Stimulated activated naive CD8-positive, alpha-beta T cell treated with anti-CD3 and anti-CD28 coated beads, Interleukin-15, Interleukin-2, amounts not matched to agents 100 ng/mL and 50 ng/mL, for 24 hours (primary cell): ENCODE measurements around the gene GRIK1.

Experiments
- H3K27ac Mint-ChIP-seq: one replicate; pipeline ENCODE4 v1.8.0; 2021; ENCODE audit warnings: mild to moderate bottlenecking, mixed read lengths
- H3K27me3 Mint-ChIP-seq: one replicate; pipeline ENCODE4 v1.8.0; 2021; ENCODE audit warnings: mixed read lengths
- H3K36me3 Mint-ChIP-seq: one replicate; pipeline ENCODE4 v1.8.0; 2021; ENCODE audit warnings: low read depth, mixed read lengths
- H3K4me1 Mint-ChIP-seq: one replicate; pipeline ENCODE4 v1.8.0; 2021; ENCODE audit warnings: low read depth, mixed read lengths
- H3K4me3 Mint-ChIP-seq: one replicate; pipeline ENCODE4 v1.8.0; 2021; ENCODE audit warnings: mild to moderate bottlenecking, mixed read lengths
- H3K9me3 Mint-ChIP-seq: one replicate; pipeline ENCODE4 v1.8.0; 2021; ENCODE audit warnings: mixed read lengths

The GRIK1 gene

DNA sequence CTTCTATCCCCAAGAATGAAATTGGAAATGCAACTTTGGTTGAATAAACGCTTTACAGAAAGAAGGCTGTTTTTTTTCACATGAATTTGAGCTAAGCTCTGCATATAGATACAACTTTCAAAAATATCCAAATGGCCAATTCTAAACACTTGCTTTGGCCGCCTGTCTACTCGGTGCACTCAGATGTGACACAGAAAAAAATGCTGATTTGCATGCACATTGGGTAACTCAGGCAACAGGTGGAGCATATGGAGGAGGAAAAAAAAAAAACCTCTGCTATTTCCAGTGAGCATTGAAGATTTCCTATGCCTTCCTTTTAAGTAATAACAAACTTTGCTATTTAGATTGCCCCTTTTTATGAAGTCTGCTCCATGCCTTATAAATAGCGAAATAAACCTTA lies 262.5 kb downstream of the GRIK1 start:
- Mint-ChIP-seq H3K36me3 (no peaks in the 10 kb centered on the region), H3K27ac (no peak overlapping the region), H3K4me3 (no peak overlapping the region), H3K4me1 (no peaks in the 10 kb centered on the region), H3K9me3 (no peaks in the 10 kb centered on the region), H3K27me3 (peaks cover 6% of the 10 kb centered on the region)

DNA sequence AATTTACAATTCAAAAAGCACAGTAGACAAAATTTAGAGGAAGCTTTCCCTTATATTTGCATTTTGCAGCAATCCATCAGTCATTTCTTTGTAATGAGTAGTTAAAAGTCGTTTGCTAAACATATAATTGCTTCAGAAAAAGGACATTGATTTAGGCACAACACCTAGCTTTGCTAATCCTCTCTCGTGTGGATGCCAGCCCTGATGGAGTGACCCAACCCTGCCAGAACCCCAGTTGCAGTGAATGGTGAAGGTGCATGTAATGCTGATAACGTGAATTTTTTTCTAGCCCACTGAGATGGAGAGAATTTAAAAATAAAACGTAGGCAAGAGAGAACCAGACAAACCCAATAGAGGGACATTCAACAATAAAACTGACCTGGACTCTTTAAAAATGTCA lies 263.4 kb downstream of the GRIK1 start:
- H3K4me1 Mint-ChIP-seq, result no peaks in the 10 kb centered on the region
- H3K27me3 Mint-ChIP-seq, result peaks cover 6% of the 10 kb centered on the region
- H3K36me3 Mint-ChIP-seq, result no peaks in the 10 kb centered on the region
- H3K27ac Mint-ChIP-seq, result no peak overlapping the region
- no peak overlapping the region for H3K4me3 Mint-ChIP-seq
- H3K9me3 Mint-ChIP-seq, result no peaks in the 10 kb centered on the region

DNA sequence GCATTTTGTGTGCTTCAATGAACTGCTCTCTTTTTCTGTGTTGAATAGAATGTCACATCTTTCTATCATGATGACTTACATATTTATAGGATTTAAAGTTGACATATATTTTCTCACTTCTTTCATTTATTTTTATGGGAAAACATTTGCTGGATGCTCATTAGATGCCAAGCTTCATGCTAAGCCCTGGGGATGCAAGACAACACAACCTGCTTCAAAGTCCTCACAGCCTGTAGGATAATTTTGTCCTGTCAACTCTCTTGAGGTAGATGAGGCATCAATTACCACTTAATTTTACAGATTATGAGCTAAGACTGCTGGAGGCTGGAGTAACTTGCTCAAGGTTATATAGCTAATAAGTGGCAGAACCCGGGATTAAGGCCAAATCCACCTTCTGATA lies 264.3 kb downstream of the GRIK1 start:
- peaks cover 6% of the 10 kb centered on the region for H3K27me3 Mint-ChIP-seq

DNA sequence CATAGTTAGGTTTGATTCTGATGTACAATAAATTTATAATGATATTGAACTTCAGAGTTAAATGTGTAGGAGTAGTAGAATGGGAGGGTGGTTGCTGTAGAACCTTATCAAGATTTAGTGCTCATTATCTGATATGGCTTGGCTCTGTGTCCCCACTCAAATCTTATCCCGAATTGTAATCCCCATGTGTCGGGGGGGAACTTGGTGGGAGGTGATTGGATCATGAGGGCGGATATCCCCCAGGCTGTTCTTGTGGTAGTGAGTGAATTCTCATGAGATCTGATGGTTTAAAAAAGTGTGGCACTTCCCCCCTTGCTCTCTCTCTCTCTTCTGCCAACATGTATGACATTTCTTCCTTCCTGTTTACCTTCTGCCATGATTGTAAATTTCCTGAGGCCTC lies 265.5 kb downstream of the GRIK1 start:
- Mint-ChIP-seq H3K27me3 (peaks cover 6% of the 10 kb centered on the region), H3K4me3 (no peak overlapping the region), H3K9me3 (no peaks in the 10 kb centered on the region), H3K36me3 (no peaks in the 10 kb centered on the region), H3K4me1 (no peaks in the 10 kb centered on the region), H3K27ac (no peak overlapping the region)

More for the DNA sequence above, 264.3 kb downstream of the GRIK1 start:
- H3K4me1 Mint-ChIP-seq, result no peaks in the 10 kb centered on the region
- no peaks in the 10 kb centered on the region for H3K36me3 Mint-ChIP-seq
- no peaks in the 10 kb centered on the region for H3K9me3 Mint-ChIP-seq
- H3K4me3 Mint-ChIP-seq, result no peak overlapping the region
- no peak overlapping the region for H3K27ac Mint-ChIP-seq

DNA sequence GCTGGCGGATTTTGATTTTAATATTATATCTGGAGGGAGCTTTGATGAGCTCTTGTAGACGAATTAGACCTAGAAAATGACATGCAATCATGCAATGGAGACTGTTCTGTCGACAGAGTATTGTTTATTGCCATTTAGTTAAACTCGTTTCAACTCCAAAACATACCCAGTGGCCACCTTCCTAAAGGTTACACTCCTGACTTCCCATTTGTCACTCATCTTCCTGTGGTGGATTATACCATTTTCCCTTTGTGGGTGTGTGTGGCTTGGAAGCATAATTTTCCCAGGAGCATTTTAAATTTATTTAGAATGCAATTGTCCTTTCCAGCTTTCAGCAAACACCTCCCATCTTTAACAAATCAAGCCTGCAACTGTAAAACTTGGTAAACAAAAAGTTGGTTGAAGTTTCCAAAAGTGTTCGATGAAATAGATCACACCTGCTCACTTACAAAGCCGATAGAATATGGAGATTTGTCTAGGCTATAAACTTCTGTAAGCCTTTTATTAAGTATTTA lies 266.6 kb downstream of the GRIK1 start:
- Mint-ChIP-seq H3K4me1 (no peaks in the 10 kb centered on the region), H3K27me3 (peaks cover 8% of the 10 kb centered on the region), H3K9me3 (no peaks in the 10 kb centered on the region), H3K4me3 (no peak overlapping the region), H3K27ac (no peak overlapping the region), H3K36me3 (no peaks in the 10 kb centered on the region)

DNA sequence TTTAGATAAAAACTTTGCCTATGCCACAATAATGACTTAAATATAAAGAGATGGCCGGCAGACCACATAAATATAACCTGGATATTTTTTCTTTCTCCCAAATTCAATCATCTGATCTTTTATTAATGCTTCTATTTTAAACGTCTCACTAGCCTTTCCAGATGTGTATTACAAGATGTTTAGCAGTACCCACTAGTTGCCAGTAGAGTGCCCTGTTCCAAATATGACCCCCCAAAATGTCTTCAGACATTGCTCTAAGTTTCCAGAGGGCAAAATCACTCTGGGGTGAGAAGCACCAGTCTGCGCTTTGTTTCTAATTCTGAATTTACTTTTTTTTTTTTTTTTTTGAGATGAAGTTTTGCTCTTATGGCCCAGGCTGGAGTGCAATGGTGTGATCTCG lies 268.1 kb downstream of the GRIK1 start:
- no peaks in the 10 kb centered on the region for H3K4me1 Mint-ChIP-seq
- H3K4me3 Mint-ChIP-seq, result no peak overlapping the region
- H3K27ac Mint-ChIP-seq, result no peak overlapping the region
- H3K27me3 Mint-ChIP-seq, result peaks cover 16% of the 10 kb centered on the region
- no peaks in the 10 kb centered on the region for H3K9me3 Mint-ChIP-seq
- no peaks in the 10 kb centered on the region for H3K36me3 Mint-ChIP-seq

DNA sequence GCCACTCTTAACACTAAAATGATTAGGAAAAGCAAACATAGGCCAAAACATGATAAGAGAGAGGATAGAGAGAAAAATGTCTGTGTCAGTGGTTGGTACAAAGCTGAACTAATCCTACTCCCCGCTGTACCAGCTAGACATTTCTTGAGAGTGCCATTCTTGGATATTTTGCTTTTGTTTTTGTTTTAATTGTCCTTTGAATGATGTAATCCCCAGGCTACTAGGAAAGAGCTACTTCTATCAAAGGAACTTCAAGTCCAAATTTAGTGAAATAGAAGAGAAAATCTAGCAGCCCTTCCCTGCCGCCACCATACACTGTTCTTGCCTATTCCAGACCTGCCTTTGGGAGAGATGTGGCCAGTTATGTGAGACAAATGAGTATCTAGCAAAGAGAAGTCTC lies 269.6 kb downstream of the GRIK1 start:
- no peak overlapping the region for H3K4me3 Mint-ChIP-seq
- no peaks in the 10 kb centered on the region for H3K36me3 Mint-ChIP-seq
- no peaks in the 10 kb centered on the region for H3K4me1 Mint-ChIP-seq
- no peak overlapping the region for H3K27ac Mint-ChIP-seq
- no peaks in the 10 kb centered on the region for H3K9me3 Mint-ChIP-seq
- peaks cover 12% of the 10 kb centered on the region for H3K27me3 Mint-ChIP-seq

DNA sequence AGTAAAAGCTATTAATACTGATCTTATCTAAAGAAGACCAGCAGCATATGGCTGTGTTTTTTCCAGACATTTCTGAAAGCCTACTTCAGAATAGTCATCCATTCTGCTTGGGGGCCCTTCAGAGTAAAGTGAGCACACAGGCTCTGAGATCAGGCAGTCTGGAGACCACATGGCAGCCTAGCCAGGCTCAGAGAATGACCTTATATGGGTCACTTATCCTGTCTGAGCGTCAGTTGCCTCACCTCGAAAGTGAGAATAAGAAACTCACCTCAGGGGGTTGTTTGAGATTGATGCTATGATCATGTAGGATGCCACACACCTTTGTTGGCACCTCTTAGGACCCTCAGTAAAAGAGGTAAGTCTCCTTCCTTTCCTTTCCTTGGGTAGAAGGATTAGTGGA lies 270.4 kb downstream of the GRIK1 start:
- Mint-ChIP-seq H3K4me3 (no peak overlapping the region), H3K4me1 (no peaks in the 10 kb centered on the region), H3K27ac (no peak overlapping the region), H3K27me3 (peaks cover 16% of the 10 kb centered on the region), H3K9me3 (no peaks in the 10 kb centered on the region), H3K36me3 (no peaks in the 10 kb centered on the region)

DNA sequence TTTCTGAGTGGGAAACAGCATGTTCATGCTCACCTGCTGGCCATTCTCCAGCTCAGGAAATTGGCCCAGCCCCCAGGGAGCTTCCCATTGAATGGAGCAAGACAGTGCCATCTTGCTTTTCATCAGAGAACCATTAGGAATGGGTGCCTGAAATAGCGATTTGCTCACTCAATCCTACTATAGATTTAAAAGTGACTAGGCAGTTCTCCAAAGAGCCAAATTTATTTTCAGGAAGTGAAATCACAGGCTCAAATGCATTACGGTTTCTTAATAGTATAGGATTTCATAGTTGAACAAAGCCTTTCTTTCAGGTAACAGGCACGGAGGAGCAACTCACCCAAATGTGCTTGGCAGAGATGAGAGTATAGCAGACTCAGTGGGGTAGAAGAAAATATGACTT lies 272.1 kb downstream of the GRIK1 start:
- no peaks in the 10 kb centered on the region for H3K36me3 Mint-ChIP-seq
- H3K27me3 Mint-ChIP-seq, result peaks cover 19% of the 10 kb centered on the region
- H3K4me1 Mint-ChIP-seq, result no peaks in the 10 kb centered on the region
- H3K9me3 Mint-ChIP-seq, result no peaks in the 10 kb centered on the region
- H3K4me3 Mint-ChIP-seq, result no peak overlapping the region
- H3K27ac Mint-ChIP-seq, result no peak overlapping the region

DNA sequence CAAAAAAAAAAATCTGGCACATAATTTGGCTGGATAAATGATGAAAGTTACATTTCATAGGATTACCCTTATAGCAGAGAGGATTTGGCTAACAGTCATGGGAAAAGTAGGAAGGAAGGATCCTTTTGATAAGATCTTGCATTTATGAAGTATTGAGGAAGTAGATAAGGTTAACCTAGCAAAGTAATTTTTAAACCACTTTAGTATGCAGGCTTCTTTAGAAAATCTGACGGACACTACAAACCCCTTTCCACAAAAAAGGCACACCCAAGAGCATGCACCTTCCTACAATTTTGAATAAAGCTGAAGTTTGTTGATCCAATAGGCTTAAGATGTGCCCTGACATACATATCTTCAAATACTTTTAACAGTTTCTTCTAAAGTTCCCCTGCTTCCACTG lies 275.2 kb downstream of the GRIK1 start:
- Mint-ChIP-seq H3K4me1 (peaks cover 8% of the 10 kb centered on the region), H3K9me3 (peaks cover 8% of the 10 kb centered on the region), H3K36me3 (no peaks in the 10 kb centered on the region), H3K4me3 (no peak overlapping the region), H3K27ac (no peak overlapping the region), H3K27me3 (peaks cover 23% of the 10 kb centered on the region)

DNA sequence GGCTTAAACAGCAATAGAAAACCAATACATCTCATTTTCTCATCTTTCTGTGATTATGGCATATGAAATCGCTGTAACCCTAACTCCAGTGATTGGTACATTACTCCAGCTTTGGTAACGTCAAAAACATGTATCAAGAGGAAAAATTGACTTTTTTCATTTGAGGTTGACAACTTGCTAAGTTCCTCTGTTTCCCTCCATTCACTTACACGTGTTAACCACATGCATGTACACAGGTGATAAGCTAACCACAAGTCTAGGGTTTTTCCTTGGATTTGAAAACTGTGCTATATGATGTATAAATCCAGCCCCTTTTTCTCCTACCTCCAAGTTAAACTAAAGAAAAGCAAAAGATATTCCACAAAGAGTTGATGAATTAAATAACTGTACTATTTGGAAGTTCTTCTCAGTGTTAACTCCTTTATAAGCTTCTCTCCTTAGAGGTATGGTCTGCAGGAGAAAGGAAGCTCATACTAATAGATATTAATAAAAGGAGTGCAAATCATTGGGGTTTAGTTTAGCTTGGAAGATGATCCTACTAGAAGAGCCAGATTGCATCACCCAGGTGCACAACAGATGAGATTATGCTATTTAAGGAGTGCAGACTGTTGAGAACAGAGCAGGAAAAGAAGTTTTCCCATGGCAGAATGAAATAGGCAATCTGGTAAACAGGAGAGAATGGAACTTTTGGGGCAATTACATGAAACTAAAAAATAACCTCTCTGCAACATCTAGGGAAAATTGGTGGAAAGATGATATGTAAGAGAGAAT lies 277.9 kb downstream of the GRIK1 start:
- H3K36me3 Mint-ChIP-seq, result no peaks in the 10 kb centered on the region
- peaks cover 16% of the 10 kb centered on the region for H3K4me1 Mint-ChIP-seq
- no peak overlapping the region for H3K4me3 Mint-ChIP-seq
- H3K27ac Mint-ChIP-seq, result no peak overlapping the region
- peaks cover 13% of the 10 kb centered on the region for H3K27me3 Mint-ChIP-seq
- H3K9me3 Mint-ChIP-seq, result peaks cover 8% of the 10 kb centered on the region

DNA sequence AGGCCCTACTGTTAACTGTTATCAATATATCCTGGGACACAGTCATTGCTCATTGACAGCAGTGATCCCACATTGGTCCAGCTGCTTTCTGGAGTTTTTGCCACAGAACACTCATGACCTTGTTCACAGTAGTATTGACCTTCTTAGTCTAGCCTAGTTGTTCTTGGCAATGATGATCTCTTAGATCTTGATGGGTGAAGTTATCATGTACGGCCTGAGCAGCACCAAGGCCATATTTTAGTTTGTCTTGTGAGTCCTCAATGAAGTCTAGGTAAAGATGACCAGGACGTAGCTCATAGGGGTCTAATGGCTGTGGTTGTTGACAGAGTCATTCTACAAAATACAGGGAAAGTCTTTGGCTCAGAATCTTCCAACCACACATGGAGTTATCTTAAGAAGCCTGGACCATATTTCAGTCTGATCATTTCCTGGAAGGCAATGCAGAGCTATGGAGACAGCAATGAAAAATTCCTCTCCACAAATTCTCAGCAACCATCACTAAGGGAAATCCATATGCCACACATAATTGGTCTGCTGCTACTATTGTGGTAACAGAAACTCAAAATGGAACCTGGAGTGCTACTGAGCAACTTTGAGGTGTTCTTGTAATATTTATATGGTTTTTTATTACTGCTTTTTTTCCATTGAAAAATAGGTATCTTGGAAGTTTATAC lies 279.6 kb downstream of the GRIK1 start:
- Mint-ChIP-seq H3K27ac (no peak overlapping the region), H3K36me3 (no peaks in the 10 kb centered on the region), H3K4me3 (no peak overlapping the region), H3K27me3 (peaks cover 13% of the 10 kb centered on the region), H3K9me3 (peaks cover 13% of the 10 kb centered on the region), H3K4me1 (peaks cover 30% of the 10 kb centered on the region)

DNA sequence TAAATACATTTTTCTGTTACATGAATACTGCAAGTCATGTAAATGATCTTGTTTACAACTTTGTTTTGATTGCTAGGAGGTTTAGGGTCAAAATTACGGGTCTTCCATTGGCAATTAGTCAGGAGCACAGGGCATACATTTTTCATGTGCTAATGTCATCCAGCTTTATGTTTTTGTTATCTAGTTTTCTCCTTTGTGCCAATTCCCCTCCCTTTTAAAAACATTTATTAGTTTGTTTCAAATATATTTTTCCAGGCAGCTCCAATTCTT lies 280.9 kb downstream of the GRIK1 start:
- Mint-ChIP-seq H3K4me3 (no peak overlapping the region), H3K9me3 (peaks cover 13% of the 10 kb centered on the region), H3K4me1 (peaks cover 40% of the 10 kb centered on the region), H3K27me3 (peaks cover 8% of the 10 kb centered on the region), H3K27ac (no peak overlapping the region), H3K36me3 (no peaks in the 10 kb centered on the region)

DNA sequence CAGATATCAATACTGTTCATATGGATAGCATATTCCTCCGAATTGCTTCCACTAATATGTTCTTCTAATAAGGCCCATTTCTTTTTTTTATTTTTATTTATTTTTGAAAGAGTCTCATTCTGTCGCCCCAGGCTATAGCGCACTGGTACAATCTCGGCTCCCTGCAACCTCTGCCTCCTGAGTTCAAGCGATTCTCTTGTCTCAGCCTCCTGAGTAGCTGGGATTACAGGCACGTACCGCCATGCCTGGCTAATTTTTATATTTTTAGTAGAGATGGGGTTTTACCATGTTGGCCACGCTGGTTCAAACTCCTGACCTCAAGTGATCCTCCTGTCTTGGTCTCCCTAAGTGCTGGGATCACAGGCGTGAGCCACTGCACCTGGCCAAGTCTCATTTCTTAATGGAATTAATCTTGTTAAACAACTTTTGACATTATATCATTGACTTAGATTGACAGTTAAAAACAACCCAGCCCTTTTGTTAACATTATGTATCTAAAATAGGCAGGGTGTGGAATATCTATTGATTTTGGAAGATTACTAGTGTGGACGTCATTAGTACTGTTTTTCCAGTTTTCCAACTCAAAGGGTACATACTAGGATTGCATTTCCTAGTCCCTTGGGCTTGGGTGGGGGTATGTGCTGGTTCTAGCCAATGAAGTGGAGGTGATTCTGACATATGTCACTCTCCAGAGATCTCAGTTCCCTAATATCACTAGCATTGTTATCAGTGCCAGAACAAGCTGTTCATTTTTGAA lies 281.4 kb downstream of the GRIK1 start:
- no peak overlapping the region for H3K4me3 Mint-ChIP-seq
- peaks cover 45% of the 10 kb centered on the region for H3K4me1 Mint-ChIP-seq
- H3K27ac Mint-ChIP-seq, result no peak overlapping the region
- peaks cover 13% of the 10 kb centered on the region for H3K9me3 Mint-ChIP-seq
- H3K36me3 Mint-ChIP-seq, result no peaks in the 10 kb centered on the region
- H3K27me3 Mint-ChIP-seq, result peaks cover 6% of the 10 kb centered on the region

DNA sequence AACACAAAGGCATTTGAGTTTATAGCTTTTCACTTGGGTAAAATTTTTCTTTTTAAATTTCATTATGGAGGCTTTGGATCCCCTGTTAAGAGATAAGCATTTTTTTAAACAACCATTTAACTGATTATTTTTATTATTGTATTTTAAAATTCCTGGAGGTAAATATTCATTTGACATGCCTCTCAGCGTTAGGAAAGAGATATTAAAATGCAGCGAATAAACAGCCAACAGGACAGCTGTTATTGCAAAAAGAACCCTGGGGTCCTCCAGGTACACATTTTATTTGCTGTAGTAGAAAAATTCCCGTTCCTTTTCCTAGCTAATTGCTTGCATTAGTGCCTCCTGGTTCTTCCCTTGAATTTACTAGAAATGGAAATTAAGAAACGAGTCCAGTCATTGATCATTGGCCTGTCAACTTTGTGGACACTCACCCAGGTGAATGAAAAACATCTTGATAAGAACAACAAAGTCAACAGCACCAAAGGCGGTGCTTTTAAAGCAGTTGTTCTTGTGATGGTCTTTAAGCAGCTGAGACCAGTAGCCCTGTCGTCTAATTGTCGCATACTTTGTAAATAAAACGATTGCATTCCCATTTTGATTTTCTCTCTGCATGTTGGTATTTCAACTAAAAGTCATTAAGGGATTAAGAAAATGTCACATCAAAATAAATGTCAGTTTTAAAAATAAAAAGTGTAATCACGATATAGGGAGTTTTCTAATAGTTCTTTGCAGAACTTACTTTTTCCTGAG lies 282.4 kb downstream of the GRIK1 start:
- Mint-ChIP-seq H3K27ac (peak overlapping the region; percentile 68), H3K4me3 (peak overlapping the region; percentile 67), H3K36me3 (no peaks in the 10 kb centered on the region), H3K4me1 (peaks cover 46% of the 10 kb centered on the region), H3K27me3 (peaks cover 5% of the 10 kb centered on the region), H3K9me3 (peaks cover 13% of the 10 kb centered on the region)
